D721Med (cell line): Measurements from ENCODE around the gene TAF1C.

Experiments
- DNase-seq: peaks from one replicate; pipeline ENCODE4 v3.0.0; 2011; ENCODE audit warnings: low spot score; ENCODE audit not compliant: insufficient read length
- FAIRE-seq: peaks from 2 replicates; lab custom pipeline; 2011; peaks lifted over from hg19 to GRCh38; lab: Jason Lieb, UNC
- CTCF ChIP-seq: IDR thresholded peaks from 2 replicates; pipeline ENCODE4 v1.5.1; 2012; ENCODE audit warnings: mild to moderate bottlenecking, control low read depth; ENCODE audit not compliant: insufficient read depth; ENCODE audit errors: missing control alignments

The TAF1C gene

GRCh38 chr16:84159007-84159406 is 27.9 kb downstream of the TAF1C start:
- FAIRE-seq (no peak), DNase-seq (no peak)
- TF ChIP-seq CTCF: no peak

DNA sequence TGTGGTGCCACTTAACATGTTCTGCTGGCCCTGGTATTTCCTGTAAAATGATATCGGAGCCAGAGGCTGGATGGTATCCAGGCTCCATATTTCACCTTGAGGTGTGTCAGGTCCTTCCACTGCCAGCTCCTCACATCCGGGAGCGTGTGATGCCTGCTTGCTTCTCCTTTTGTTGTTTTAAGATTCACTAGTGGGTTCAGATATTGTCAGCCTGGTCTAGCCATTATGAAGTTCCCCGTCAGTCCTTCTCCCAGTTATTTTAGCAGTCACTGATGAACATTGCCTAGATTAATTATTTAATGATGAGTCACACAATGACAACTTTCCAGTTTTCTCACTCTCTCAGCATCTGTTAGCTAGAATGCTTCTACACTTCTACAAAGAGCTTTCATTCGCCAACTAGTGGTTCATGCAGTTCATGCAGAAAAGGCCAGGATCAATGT is 30.5 kb downstream of the TAF1C start:
- FAIRE-seq (no peak), DNase-seq (no peak)
- no peak for TF ChIP-seq CTCF

DNA sequence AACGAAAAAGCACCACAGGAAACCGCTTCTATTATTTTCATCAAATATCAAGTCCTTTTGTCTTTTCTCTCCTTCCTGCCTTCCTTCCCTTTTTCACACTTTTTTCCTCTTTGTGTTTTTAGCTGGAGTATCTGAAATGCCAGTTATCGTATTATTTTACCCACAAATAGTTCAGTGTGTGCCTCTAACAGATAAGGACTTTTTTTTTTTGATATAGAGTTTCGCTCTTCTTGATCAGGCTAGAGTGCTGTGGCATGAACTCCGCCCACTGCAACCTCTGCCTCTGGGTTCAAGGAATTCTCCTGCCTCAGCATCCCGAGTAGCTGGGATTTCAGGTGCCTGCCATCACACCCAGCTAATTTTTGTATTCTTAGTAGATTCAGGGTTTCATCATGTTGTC is 31.1 kb downstream of the TAF1C start:
- FAIRE-seq (no peak), DNase-seq (no peak)
- TF ChIP-seq CTCF: no peak

GRCh38 chr16:84155226-84155625 is 31.6 kb downstream of the TAF1C start:
- no peak for FAIRE-seq
- no peak for TF ChIP-seq CTCF
- DNase-seq: no peak

DNA sequence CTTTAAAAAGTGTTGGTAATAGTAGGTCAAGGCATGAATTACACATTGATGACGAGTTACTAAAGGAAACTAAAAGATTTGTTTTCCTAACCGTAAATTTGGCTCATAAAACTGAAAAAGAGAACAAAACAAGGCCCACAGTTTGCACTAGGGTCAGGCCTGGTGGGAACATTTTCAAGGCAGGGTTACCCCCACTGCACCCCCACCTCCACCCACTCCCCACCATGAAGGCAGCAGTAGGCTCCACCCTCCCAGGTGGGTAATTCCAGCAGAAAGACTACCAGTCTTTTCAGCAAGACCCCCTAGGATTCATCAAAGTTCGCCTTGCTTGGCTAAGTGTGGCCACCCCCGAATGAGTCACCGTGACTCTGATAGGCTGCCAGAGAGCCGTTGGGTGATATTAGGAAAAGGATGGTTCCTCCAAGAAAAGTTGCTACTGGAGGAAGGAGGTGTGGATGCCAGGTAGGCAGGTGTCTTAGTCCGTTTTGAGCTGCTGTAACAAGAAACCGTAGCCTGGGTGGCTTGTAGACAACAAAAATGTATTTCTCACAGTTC is 33.1 kb downstream of the TAF1C start:
- FAIRE-seq: no peak

GRCh38 chr16:84150926-84151325 is 35.9 kb downstream of the TAF1C start:
- DNase-seq (no peak), FAIRE-seq (no peak)
- TF ChIP-seq CTCF: no peak

More for the DNA sequence above, 33.1 kb downstream of the TAF1C start:
- no peak for DNase-seq
- no peak for TF ChIP-seq CTCF

GRCh38 chr16:84144859-84145639 is 41.8 kb downstream of the TAF1C start, which contains the start of the genes DNAAF1 and HSDL1:
Gene DNAAF1, plus strand, starts transcription at chr16:84145308. Its CDS starts 133 bp downstream, at chr16:84145441.
Gene HSDL1, minus strand, starts transcription at chr16:84145177. Its CDS starts 13,856 bp downstream, at chr16:84131321.
- TF ChIP-seq CTCF: peak; percentile 11
- FAIRE-seq (no peak), DNase-seq (peak; percentile 45)
